Suppressor macrophage treated with lipopolysaccharide for 4 hours (primary cell): Measurements from ENCODE around the gene ABCC1.

Source experiments
- DNase-seq: peaks from one replicate; pipeline ENCODE4 v3.0.0-alpha.2; 2020

The ABCC1 gene

GRCh38 chr16:16021646-16021987 lies 72.2 kb downstream of the ABCC1 start:
- DNase-seq: no peak

DNA sequence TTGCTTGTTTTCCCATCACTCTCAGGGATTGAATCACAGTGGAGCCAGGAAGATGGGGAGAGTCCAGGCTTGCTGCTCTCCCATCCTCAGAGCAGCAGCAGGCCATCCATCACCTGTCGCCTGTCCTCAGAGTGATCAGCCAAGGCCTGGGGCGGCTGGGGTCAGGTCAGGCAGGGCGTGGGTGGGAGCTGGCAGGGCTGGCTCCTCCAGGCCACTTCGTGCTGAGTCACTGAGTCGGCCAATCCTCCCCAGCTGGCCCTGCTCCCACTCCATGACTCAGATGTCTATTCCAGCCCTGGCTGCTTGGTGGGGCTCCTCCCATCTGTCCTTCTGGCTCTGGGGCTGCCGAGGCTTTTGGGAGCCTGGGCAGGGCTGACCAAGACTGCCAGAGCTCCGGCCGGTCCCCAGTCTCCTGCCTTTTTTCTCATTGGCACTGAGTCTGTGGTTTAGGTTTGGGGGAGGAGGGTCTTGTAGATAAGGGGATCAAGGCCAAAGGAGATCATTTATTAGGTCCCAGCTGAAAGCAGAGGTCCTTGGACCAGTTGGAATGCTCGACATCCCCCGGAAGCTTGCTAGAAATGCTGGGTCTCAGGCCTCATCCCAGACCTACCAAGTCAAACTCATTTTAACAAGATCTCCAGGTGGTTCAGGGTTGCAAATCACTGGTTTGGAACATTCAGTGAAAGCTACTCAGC lies 72.7 kb downstream of the ABCC1 start:
- peak; percentile 88 for DNase-seq

DNA sequence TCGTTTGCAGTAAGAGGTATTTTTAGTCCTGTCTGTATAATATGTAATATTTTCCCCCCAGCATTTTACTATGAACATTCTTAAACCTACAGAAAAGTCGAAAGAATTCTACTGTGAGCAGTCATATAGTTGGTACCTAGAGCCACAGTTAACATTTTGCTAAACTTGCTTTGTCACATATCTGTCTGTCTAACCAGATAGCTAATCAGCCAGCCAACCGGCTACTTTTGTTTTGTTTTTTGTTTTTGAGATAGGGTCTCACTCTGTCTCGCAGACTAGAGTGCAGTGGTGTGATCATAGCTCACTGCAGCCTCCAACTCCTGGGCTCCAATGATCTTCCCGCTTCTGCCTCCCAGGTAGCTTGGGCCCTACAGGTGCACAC lies 73.3 kb downstream of the ABCC1 start:
- no peak for DNase-seq

DNA sequence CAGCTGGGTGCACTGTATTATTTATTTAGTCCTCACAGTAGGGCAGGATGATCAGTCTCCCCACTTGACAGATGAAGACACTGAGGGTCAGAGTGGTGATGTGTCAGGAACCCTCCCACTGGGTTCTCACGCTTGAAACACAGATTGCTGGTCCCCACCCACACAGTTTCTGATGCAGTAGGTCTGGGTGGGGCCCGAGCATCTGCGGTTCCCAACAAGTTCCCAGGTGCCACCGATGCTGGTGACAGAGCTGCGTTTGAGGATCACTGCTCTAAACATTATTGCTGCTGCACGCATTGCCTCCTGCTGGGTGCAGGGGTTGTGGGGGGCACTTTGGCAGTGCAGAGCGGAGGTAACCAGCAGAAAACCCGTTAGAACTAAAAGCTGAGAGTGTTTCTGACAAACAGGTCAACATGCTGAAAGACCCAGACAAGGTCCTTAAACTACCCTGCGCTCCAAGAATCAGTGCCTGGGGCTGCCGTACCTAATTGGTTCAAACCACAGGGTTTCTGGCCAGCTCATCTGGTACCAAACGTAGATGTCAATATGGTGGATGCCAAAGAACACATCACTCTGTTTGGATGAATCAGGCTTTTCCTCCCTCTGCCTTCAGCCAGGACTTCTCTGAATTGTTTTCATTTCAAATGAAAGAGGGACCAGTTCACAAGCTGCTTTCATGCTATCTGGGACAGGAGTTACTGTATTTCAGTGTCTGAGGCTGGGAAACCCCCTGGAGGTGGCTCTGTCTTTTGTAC lies 76.0 kb downstream of the ABCC1 start:
- peak; percentile 24 for DNase-seq

GRCh38 chr16:16027728-16028310 lies 78.4 kb downstream of the ABCC1 start:
- no peak for DNase-seq

DNA sequence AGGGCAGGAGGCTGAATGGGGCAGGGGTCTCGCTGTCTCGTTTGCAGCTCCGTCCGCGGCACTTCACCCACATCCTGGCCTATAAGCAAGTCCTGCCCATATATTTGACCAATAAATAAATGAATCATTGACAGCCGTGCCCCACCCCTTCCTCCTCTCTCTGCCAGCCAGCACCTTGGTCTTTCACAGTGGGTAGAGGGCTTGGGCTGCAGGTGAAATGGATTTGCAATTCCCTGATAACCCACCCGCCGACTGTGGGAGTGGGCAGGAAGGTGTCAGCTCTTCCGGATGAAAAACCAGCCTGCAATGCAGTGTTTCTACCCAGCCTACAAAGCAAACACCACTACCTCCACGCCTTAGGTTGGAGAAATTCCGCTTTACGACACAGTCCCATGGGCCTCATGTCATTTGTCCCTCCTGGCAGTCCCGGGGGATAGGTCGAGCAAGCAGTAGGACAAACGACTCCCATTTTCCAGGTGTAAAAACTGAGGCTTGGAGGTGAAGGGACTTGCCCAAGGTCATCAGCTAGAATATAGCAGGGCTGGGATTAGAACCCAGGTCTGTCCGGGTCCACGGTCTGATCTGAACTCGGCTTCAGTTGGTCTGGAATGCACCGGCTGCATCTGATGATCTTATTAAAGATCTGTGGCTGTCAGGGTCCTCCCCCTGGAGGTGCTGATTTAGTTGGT lies 79.0 kb downstream of the ABCC1 start:
- no peak for DNase-seq

GRCh38 chr16:16029431-16030011 lies 80.1 kb downstream of the ABCC1 start:
- no peak for DNase-seq

- no peak for DNase-seq
These were observed 81.0 kb downstream of the ABCC1 start for GRCh38 chr16:16030449-16030848.

- no peak for DNase-seq
These were observed 82.0 kb downstream of the ABCC1 start for GRCh38 chr16:16031401-16031800.

GRCh38 chr16:16032271-16032979 lies 83.0 kb downstream of the ABCC1 start:
- no peak for DNase-seq

GRCh38 chr16:16033208-16033717 lies 83.8 kb downstream of the ABCC1 start:
- DNase-seq: no peak

GRCh38 chr16:16036359-16036792 lies 87.0 kb downstream of the ABCC1 start:
- DNase-seq: no peak

GRCh38 chr16:16037521-16037920 lies 88.1 kb downstream of the ABCC1 start:
- no peak for DNase-seq

- no peak for DNase-seq
These were observed 88.6 kb downstream of the ABCC1 start for GRCh38 chr16:16037970-16038369.

- no peak for DNase-seq
These were observed 89.5 kb downstream of the ABCC1 start for GRCh38 chr16:16038950-16039349.

DNA sequence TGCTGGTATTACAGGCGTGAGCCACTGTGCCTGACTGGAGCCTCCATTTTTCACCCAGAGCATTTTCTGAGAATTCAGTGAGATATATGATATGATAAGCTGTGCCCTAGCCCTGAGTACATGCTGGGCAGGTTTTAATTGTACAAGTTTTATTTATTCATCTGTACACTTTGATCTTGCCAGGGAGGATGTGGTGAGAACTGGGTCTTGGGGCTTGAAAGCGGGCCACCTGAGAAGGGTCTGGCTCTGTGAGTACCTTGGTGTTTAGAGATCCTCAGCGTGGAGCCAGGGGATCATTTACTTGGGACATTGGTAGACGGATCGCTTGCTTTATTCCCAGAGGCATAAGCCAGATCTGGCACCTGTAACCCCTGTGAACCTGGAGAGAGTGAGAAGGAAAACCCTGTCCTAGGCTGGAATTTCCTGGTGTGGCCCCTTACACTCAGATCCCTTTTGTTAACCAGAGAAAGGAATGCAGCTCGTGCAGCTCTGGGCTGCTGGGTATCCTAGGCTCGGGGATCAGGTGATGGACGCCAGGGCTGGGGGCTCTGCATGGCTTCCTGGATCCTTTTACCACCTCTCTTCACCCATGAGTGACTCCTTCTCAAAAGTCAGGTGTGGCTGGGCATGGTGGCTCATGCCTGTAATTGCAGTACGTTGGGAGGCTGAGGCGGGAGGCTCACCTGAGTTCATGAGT lies 91.9 kb downstream of the ABCC1 start:
- no peak for DNase-seq

DNA sequence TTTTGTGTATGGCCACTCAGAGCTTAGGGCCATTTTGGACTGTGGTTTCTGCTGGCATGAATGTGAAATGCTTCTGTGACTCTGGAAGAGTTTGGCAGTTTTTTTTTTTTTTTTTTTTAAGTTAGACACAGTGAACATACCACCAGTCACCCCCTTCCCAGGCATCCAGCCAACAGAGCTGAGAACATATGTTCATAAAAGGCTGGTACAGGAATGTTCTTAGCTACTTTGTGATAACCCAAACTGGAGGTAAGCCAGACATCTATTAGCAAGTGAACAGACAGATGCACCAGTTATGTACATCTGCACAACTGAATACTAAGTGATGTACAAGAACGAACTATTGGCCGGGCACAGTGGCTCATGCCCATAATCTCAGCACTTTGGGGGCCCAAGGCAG lies 92.7 kb downstream of the ABCC1 start:
- no peak for DNase-seq

- DNase-seq: no peak
These were observed 95.9 kb downstream of the ABCC1 start for GRCh38 chr16:16045296-16045695.

DNA sequence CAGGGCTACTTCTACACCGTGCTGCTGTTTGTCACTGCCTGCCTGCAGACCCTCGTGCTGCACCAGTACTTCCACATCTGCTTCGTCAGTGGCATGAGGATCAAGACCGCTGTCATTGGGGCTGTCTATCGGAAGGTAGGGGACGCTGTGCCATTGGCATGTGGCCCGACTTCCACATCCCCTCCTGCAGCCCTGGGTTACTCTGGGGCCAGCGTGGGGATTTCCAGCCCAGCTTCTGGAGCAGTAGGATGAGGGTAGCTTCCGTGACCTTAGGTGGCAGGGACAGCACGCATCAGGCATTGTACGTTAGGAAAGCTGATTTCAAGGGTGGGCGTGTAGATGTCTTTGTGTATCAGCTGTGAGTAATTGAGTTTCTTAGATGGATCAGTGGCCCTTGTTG lies 96.5 kb downstream of the ABCC1 start:
- peak; percentile 52 for DNase-seq

DNA sequence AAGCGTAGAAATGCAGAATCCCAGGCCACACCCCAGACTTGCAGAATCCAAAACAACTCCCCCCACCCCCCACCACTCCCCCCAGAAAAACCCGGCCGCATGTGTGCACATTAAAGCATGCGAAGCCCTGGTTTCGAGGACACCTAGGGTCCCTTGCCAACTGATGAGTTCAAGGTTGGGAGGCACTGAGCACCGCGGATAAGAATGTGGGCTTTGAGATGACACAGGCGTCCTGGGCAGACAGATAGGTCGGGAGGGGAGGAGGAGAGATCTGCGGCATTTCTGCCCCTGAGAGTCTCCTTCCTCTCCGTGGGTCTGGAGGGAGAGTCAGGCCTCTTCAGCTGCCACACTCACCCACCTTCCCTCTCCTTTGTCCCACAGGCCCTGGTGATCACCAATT lies 98.3 kb downstream of the ABCC1 start:
- DNase-seq: no peak

DNA sequence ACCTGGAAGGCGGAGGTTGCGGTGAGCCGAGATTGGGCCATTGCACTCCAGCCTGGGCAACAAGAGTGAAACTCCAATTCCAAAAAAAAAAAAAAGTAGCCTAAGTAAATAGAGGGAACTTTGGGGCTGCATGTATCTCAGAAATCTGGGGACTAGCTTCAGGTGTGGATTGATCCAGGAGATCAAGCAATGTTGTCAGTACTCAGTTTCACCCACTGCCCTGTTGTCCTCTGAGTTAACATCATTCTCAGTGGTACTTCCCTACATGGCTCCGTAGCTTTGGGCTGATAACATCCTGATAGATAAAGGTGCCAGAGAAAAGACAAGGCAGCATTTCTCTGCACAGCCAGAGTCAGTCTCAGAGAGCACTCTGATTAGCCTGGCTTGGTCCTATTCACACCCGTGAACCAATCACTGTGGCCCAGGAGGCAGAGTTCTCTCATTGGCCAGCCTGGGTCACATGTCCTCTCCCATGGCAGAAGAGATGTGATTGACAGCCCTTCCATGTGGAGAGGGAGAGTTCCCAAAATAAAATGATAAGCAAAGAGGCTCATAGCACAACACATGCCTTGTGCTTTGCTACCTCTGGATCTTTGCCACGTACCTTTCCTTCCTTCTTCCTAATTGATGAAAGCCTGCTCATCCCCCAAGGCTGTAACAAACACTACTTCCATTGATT lies 99.6 kb downstream of the ABCC1 start:
- DNase-seq: no peak
